BLaER1 (cell line): Measurements from ENCODE around the gene ATP2B2.
A peak's percentile ranks its signal among the peaks of the same experiment; 100 is the strongest.

Experiments
- H3K27ac ChIP-seq: shearing (Covaris generic); formaldehyde crosslinking; 2 replicates; pipeline ENCODE4 v1.8.1; 2022
- H3K27me3 ChIP-seq: shearing (Covaris generic); formaldehyde crosslinking; 2 replicates; pipeline ENCODE4 v1.8.1; 2022
- H3K36me3 ChIP-seq: shearing (Covaris generic); formaldehyde crosslinking; 2 replicates; pipeline ENCODE4 v1.8.1; 2022
- H3K4me1 ChIP-seq: shearing (Covaris generic); formaldehyde crosslinking; 2 replicates; pipeline ENCODE4 v1.8.1; 2022
- H3K4me2 ChIP-seq: shearing (Covaris generic); formaldehyde crosslinking; 2 replicates; pipeline ENCODE4 v1.8.1; 2022
- H3K4me3 ChIP-seq: shearing (Covaris generic); formaldehyde crosslinking; 2 replicates; pipeline ENCODE4 v1.8.1; 2022
- H3K9ac ChIP-seq: shearing (Covaris generic); formaldehyde crosslinking; 2 replicates; pipeline ENCODE4 v1.8.1; 2022
- H3K9me3 ChIP-seq: shearing (Covaris generic); formaldehyde crosslinking; 2 replicates; pipeline ENCODE4 v1.8.1; 2022
- H4K20me1 ChIP-seq: shearing (Covaris generic); formaldehyde crosslinking; 2 replicates; pipeline ENCODE4 v1.8.1; 2022
- Cebpa-rat ChIP-seq: shearing (Covaris generic); IDR thresholded peaks from 2 replicates; pipeline ENCODE4 v1.8.1; 2022

ATP2B2 gene

GRCh38 chr3:10437995-10438901 lies 67.1 kb downstream of the ATP2B2 start:
- H3K27ac ChIP-seq: peak overlapping the region; percentile 96
- no peaks in the 10 kb centered on the region for H3K27me3 ChIP-seq
- TF ChIP-seq Cebpa-rat: peak; percentile 59; the same call in 1 of the 2 replicates

DNA sequence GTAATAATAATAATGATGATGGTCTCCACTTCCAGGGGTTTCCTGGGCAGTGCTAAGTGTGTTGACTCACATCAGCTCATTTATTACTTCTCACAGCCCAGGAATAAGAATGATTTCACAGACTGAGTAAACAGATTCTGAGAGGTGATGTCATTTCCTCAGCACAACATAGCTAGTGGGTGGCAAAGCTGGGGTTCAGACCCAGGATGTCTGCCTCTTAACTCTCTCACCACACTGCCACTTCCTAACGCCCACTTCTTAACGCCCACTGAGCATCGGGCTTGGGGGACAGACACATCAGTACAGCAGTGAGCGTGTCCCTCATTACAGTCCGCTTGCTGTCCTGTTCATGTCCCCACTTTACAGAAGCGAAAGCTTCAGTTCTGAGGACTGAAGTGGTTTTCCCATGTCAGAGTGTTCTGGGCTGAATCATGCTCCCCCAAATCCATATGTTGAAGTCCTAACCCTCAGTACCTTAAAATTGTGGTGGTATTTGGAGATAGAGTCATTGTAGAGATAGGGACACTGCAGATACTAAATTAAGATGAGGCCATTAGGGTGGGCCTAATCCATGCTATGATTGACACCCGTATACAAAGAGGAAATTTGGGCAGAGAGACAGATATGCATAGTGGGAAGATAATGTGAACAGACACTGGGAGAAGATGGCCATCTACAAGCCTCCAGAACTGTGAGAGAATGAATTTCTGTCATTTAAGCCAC lies 68.0 kb downstream of the ATP2B2 start:
- H3K27ac ChIP-seq: peak overlapping the region; percentile 96

More at GRCh38 chr3:10437995-10438901, 67.1 kb downstream of the ATP2B2 start:
- Histone ChIP-seq H3K9me3 (no peaks in the 10 kb centered on the region), H3K4me1 (peaks cover 100% of the 10 kb centered on the region), H3K36me3 (peaks cover 25% of the 10 kb centered on the region), H3K4me2 (peak overlapping the region; percentile 84), H3K4me3 (peak overlapping the region; percentile 15; the same call in 1 of the 2 replicates), H4K20me1 (no peaks in the 10 kb centered on the region), H3K9ac (peak overlapping the region; percentile 78)

DNA sequence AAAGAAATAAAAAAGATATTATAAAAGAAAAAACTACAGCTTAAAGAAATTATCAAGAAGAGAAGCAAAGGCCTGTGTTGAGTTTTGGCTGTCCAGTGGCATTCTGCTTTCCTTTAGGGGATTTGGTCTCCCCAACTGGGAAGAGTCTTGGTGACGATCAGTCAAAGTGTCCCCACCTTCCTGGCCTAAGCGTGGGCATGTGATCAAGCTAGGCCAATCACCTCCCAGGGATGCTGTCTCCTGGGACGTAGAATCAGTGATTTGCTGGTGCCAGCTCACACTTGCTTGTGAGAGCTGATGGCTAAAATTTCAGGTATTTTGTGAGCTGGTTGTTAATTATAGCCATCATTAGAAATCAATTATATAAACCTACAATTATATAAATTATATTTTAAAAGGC lies 69.5 kb downstream of the ATP2B2 start:
- no peak overlapping the region for H3K4me3 ChIP-seq
- peak overlapping the region; percentile 84 for H3K4me2 ChIP-seq
- H3K4me1 ChIP-seq: peaks cover 100% of the 10 kb centered on the region
- H3K9ac ChIP-seq: peak overlapping the region; percentile 56; the same call in 1 of the 2 replicates
- H3K27me3 ChIP-seq: no peaks in the 10 kb centered on the region
- H4K20me1 ChIP-seq: no peaks in the 10 kb centered on the region
- TF ChIP-seq Cebpa-rat: no peak
- peak overlapping the region; percentile 96 for H3K27ac ChIP-seq
- peaks cover 12% of the 10 kb centered on the region; the same call in 1 of the 2 replicates for H3K36me3 ChIP-seq
- no peaks in the 10 kb centered on the region for H3K9me3 ChIP-seq

More for the DNA sequence above, 68.0 kb downstream of the ATP2B2 start:
- H4K20me1 ChIP-seq: no peaks in the 10 kb centered on the region
- H3K9me3 ChIP-seq: no peaks in the 10 kb centered on the region
- H3K36me3 ChIP-seq: peaks cover 17% of the 10 kb centered on the region; the same call in 1 of the 2 replicates
- H3K4me1 ChIP-seq: peaks cover 100% of the 10 kb centered on the region
- peak overlapping the region; percentile 78 for H3K9ac ChIP-seq
- peak overlapping the region; percentile 84 for H3K4me2 ChIP-seq
- TF ChIP-seq Cebpa-rat: no peak
- H3K27me3 ChIP-seq: no peaks in the 10 kb centered on the region
- peak overlapping the region; percentile 15; the same call in 1 of the 2 replicates for H3K4me3 ChIP-seq

- no peaks in the 10 kb centered on the region for H4K20me1 ChIP-seq
- no peak for TF ChIP-seq Cebpa-rat
- H3K27ac ChIP-seq: peak overlapping the region; percentile 96
- H3K4me2 ChIP-seq: peak overlapping the region; percentile 84
- H3K4me1 ChIP-seq: peaks cover 100% of the 10 kb centered on the region
- H3K27me3 ChIP-seq: no peaks in the 10 kb centered on the region
- H3K36me3 ChIP-seq: peaks cover 17% of the 10 kb centered on the region; the same call in 1 of the 2 replicates
- H3K9ac ChIP-seq: peak overlapping the region; percentile 56; the same call in 1 of the 2 replicates
- no peaks in the 10 kb centered on the region for H3K9me3 ChIP-seq
- H3K4me3 ChIP-seq: no peak overlapping the region
Measured at GRCh38 chr3:10434938-10435336, 70.4 kb downstream of the ATP2B2 start.

- H4K20me1 ChIP-seq: no peaks in the 10 kb centered on the region
- peak overlapping the region; percentile 84 for H3K4me2 ChIP-seq
- TF ChIP-seq Cebpa-rat: no peak
- H3K9ac ChIP-seq: peak overlapping the region; percentile 56; the same call in 1 of the 2 replicates
- H3K27ac ChIP-seq: peak overlapping the region; percentile 96
- no peak overlapping the region for H3K4me3 ChIP-seq
- H3K36me3 ChIP-seq: peaks cover 20% of the 10 kb centered on the region; the same call in 1 of the 2 replicates
- peaks cover 100% of the 10 kb centered on the region for H3K4me1 ChIP-seq
- H3K9me3 ChIP-seq: no peaks in the 10 kb centered on the region
- H3K27me3 ChIP-seq: no peaks in the 10 kb centered on the region
Measured at GRCh38 chr3:10434144-10434937, 71.0 kb downstream of the ATP2B2 start.

- Histone ChIP-seq H3K9me3 (no peaks in the 10 kb centered on the region), H4K20me1 (no peaks in the 10 kb centered on the region), H3K4me3 (0 out of 2 replicates have a peak overlapping the region, but pooled peaks have one; percentile 5), H3K36me3 (peaks cover 20% of the 10 kb centered on the region; the same call in 1 of the 2 replicates), H3K9ac (peak overlapping the region; percentile 75), H3K4me1 (peaks cover 100% of the 10 kb centered on the region), H3K4me2 (peak overlapping the region; percentile 84), H3K27ac (peak overlapping the region; percentile 96), H3K27me3 (no peaks in the 10 kb centered on the region)
- no peak for TF ChIP-seq Cebpa-rat
Measured at GRCh38 chr3:10432931-10433330, 72.5 kb downstream of the ATP2B2 start.

- peaks cover 100% of the 10 kb centered on the region for H3K4me1 ChIP-seq
- no peaks in the 10 kb centered on the region for H3K27me3 ChIP-seq
- H3K27ac ChIP-seq: peak overlapping the region; percentile 96
- H3K4me2 ChIP-seq: peak overlapping the region; percentile 84
- peaks cover 20% of the 10 kb centered on the region; the same call in 1 of the 2 replicates for H3K36me3 ChIP-seq
- H3K9ac ChIP-seq: peak overlapping the region; percentile 75
- TF ChIP-seq Cebpa-rat: no peak
- H4K20me1 ChIP-seq: no peaks in the 10 kb centered on the region
- no peaks in the 10 kb centered on the region for H3K9me3 ChIP-seq
- 0 out of 2 replicates have a peak overlapping the region, but pooled peaks have one; percentile 5 for H3K4me3 ChIP-seq
Measured at GRCh38 chr3:10432156-10432845, 73.1 kb downstream of the ATP2B2 start.

DNA sequence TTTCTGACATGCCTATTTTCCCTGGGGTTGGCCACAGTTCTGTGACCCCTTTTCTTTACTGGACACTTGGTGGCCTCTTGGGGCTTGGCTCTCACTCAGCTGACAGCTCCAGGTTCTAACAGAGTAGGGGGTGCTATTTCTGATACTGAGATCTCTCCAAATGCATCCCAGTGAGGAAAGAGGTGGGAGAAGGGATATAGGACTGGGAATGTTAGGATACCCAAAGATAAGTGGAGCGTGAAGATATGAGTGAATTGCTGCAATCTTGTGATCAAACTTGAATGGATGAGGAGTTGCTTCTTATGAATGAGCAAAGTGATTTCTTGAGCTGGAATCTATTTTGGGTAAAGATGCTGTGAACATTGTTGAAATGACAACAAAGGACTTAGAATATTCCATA lies 74.6 kb downstream of the ATP2B2 start:
- peak overlapping the region; percentile 75; the same call in 1 of the 2 replicates for H3K9ac ChIP-seq
- no peaks in the 10 kb centered on the region for H3K9me3 ChIP-seq
- peak overlapping the region; percentile 2; the same call in 1 of the 2 replicates for H3K4me3 ChIP-seq
- no peaks in the 10 kb centered on the region for H4K20me1 ChIP-seq
- peak overlapping the region; percentile 96 for H3K27ac ChIP-seq
- H3K27me3 ChIP-seq: no peaks in the 10 kb centered on the region
- peaks cover 96% of the 10 kb centered on the region for H3K4me1 ChIP-seq
- peak overlapping the region; percentile 84 for H3K4me2 ChIP-seq
- no peak for TF ChIP-seq Cebpa-rat
- peaks cover 20% of the 10 kb centered on the region; the same call in 1 of the 2 replicates for H3K36me3 ChIP-seq
